ENCODE results near the gene TMEM54.

GRCh38 chr1:32881871-32882850, 19.0 kb downstream of the TMEM54 start:
- no peak for TF ChIP-seq CTCF (conservative IDR thresholded peaks at IDR 0.05)
- TF ChIP-seq EZH2 (IDR thresholded peaks at IDR 0.05; ENCODE audit: low read depth): no peak

All from PC-9 (cell line).